Adrenal gland (tissue), 12 donors: ENCODE results near the gene KLHL12. TPM values are rescaled to one million over a fixed set of nuclear protein-coding genes. Genes with fewer than 3 reads are reported as not detected.
A peak's percentile ranks its signal among the peaks of the same experiment; 100 is the strongest.

ENCODE experiments used
- DNase-seq, 7 donors: peaks; one replicate each; pipeline ENCODE4 v3.0.0-alpha.2; 2019 to 2020
- H3K27ac ChIP-seq, 5 donors: fragments of 200-600 bp; sonication (generic) in 4 of 5; 1 replicate in 3 of 5; 2 replicates in 2 of 5; pipeline versions ENCODE4 v1.5.1 to v1.8.0; 2016 to 2020; ENCODE audit warnings: mild to moderate bottlenecking in 1 of 5
- H3K27me3 ChIP-seq: fragments of 200-600 bp; 2 replicates; pipeline ENCODE4 v1.8.0; 2021
- H3K36me3 ChIP-seq, 2 donors: fragments of 200-600 bp; replicated peaks in 1 of 2; 1 replicate in 1 of 2; 2 replicates in 1 of 2; pipeline versions ENCODE4 v1.5.1 to v1.8.0; 2018 to 2022
- H3K4me1 ChIP-seq, 2 donors: fragments of 200-600 bp; replicated peaks in 1 of 2; 1 replicate in 1 of 2; 2 replicates in 1 of 2; pipeline versions ENCODE4 v1.5.1 to v1.8.0; 2018 to 2021
- H3K4me3 ChIP-seq, 4 donors: fragments of 200-600 bp; sonication (generic) in 3 of 4; one replicate each; pipeline ENCODE4 v1.5.1; 2016 to 2018
- H3K9me3 ChIP-seq, 3 donors: fragments of 200-600 bp; sonication (generic) in 1 of 3; replicated peaks in 1 of 3; 1 replicate in 2 of 3; 2 replicates in 1 of 3; pipeline versions ENCODE4 v1.5.1 to v1.8.0; 2016 to 2021
- CTCF ChIP-seq, 6 experiments: fragments of 450-650 bp in 4 of 6; fragments of 200-600 bp in 2 of 6; sonication (generic) in 1 of 6; IDR thresholded peaks; 1 replicate in 5 of 6; 2 replicates in 1 of 6; pipeline versions ENCODE4 v1.5.1 to v1.8.0; 2016 to 2021; ENCODE audit warnings: antibody characterized with exemption in 6 of 6, mild to moderate bottlenecking in 2 of 6, moderate library complexity in 1 of 6
- POLR2A ChIP-seq, 2 donors: fragments of 450-650 bp; IDR thresholded peaks; one replicate each; pipeline ENCODE4 v1.6.1; 2017; ENCODE audit warnings: antibody characterized with exemption in 2 of 2, mild to moderate bottlenecking in 2 of 2, moderate library complexity in 1 of 2
- WGBS, 4 donors: extraction: QIAGEN DNeasy Blood & Tissue Kit in 2 of 4; methylation state at CpG; one replicate each; pipeline versions ENCODE4 v1.1.5 to v1.1.7; 2013 to 2017; 5-methylcytosine and 5-hydroxymethylcytosine counted together
- intact Hi-C, 2 donors: fragments of 100-400 bp; cut with DNase I; formaldehyde crosslinking; loops; one replicate each; pipeline versions ENCODE4 v1.14.1 to v1.15.0; 2022 to 2023
- polyA plus RNA-seq, 3 donors: library from polyadenylated mRNA; stranded (reverse); fragments of 200-250 nt in 2 of 3; fragments of 350-450 nt in 1 of 3; fragmentation: Illumina TruSeq in 1 of 3; extraction: RNeasy Lipid Tissue Mini Kit (QIAGEN cat#74804) in 1 of 3; gene quantifications; one replicate each; pipeline ENCODE4 v1.2.3, GENCODE V29; 2013 to 2014
- total RNA-seq, 9 donors: library from RNA; depleted of rRNA in 4 of 9; stranded (reverse); fragments of >200 nt in 4 of 9; fragments of 120-200 nt in 1 of 9; fragmentation: NEBNext Ultra II Directional in 1 of 9; extraction: Animal tissue kit (Norgen Biotek cat#: 25700) in 1 of 9; gene quantifications; one replicate each; pipeline versions ENCODE4 v1.1.0 to v1.2.4, GENCODE V29; 2013 to 2023
- donor health status: healthy with polysubstance abuse.
- donor health status: Bipolar disorder and iron deficiency.
- donor health status: DM: yes; HTN: yes; CAD: no.
- donor health status: DM: no; HTN: no; CAD: no.
- donor health status: DM: no; HTN: no; CAD: no.
- donor health status: DM: yes; HTN: yes; CAD: no.

KLHL12 gene
- total and polyA plus RNA-seq, 12 donors = 12.2 to 41.9 (median 26.7) TPM

GRCh38 chr1:202951437-202951836, 24.4 kb upstream of the KLHL12 start:
- no peak for TF ChIP-seq CTCF (IDR thresholded peaks at IDR 0.05)
- no peak for TF ChIP-seq POLR2A (IDR thresholded peaks at IDR 0.05)
- Histone ChIP-seq H3K27ac (peak overlapping the region in 2 of 5 donors; percentile 20 to 71), H3K36me3 (peaks cover 0 to 44% of the 10 kb centered on the region in 2 donors), H3K4me1 (peaks cover 3 to 55% of the 10 kb centered on the region in 2 donors), H3K27me3 (no peaks in the 10 kb centered on the region), H3K9me3 (no peaks in the 10 kb centered on the region), H3K4me3 (no peak overlapping the region)
- intact Hi-C loops = no loop called here
- 54 to 67% (median 59%) methylated on average over 2 of the region's 2 CpGs for WGBS, 4 donors
- no peak for DNase-seq

DNA sequence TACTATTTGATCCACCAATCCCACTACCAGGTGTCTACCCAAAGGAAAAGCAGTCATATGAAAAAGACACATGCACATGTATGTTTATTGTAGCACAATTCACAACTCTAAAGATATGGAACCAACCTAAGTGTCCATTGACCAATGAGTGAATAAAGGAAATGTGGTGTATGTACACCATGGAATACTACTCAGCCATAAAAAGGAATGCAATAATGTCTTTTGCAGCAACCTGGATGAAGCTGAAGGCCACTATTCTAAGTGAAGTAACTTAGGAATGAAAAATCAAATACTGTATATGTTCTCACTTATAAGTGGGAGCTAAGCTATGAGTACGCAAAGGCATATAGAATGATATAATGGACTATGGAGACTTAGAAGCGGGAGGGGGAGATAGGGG, 18.4 kb upstream of the KLHL12 start:
- WGBS, 4 donors = 94 to 99% (median 98%) methylated on average over 2 of the region's 2 CpGs
- TF ChIP-seq CTCF (IDR thresholded peaks at IDR 0.05) (no peak), POLR2A (IDR thresholded peaks at IDR 0.05) (no peak)
- H3K4me3 ChIP-seq = no peak overlapping the region
- H3K27ac ChIP-seq = no peak overlapping the region
- DNase-seq = no peak
- intact Hi-C loops = no loop called here
- no peaks in the 10 kb centered on the region for H3K27me3 ChIP-seq
- H3K36me3 ChIP-seq = peaks cover 0 to 96% of the 10 kb centered on the region in 2 donors
- H3K9me3 ChIP-seq = no peaks in the 10 kb centered on the region
- no peaks in the 10 kb centered on the region for H3K4me1 ChIP-seq

DNA sequence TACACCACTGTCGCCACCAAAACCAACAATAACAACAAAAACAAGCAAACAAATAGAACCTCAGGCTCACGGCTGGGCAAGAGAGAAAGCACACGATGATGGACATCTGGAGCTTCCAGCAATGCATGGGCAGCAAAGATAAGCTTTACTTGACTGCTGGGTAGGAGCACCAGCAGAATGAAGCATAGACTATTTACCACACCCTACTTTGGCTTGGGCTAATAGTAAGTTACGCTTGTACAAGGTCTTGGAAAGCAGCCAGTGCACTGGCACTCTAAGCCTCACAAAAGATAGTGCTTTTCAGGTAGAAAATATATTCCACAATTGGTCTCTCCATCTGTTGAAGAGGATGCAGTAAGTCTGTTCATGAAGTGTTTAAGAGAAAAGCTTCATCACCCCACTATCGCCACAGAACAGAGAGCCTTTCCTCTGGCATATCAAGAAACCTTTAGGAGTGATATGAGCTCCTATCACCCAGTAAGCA, 17.4 kb upstream of the KLHL12 start:
- H3K4me1 ChIP-seq = no peaks in the 10 kb centered on the region
- intact Hi-C loops = no loop called here
- H3K9me3 ChIP-seq = no peaks in the 10 kb centered on the region
- peaks cover 0 to 90% of the 10 kb centered on the region in 2 donors for H3K36me3 ChIP-seq
- DNase-seq = no peak
- H3K4me3 ChIP-seq = no peak overlapping the region
- TF ChIP-seq POLR2A (IDR thresholded peaks at IDR 0.05) (no peak), CTCF (IDR thresholded peaks at IDR 0.05) (no peak)
- no peak overlapping the region for H3K27ac ChIP-seq
- H3K27me3 ChIP-seq = no peaks in the 10 kb centered on the region
- 84 to 90% (median 88%) methylated on average over 5 of the region's 5 CpGs for WGBS, 4 donors

GRCh38 chr1:202942426-202942825, 15.4 kb upstream of the KLHL12 start:
- TF ChIP-seq POLR2A (IDR thresholded peaks at IDR 0.05) (no peak), CTCF (IDR thresholded peaks at IDR 0.05) (no peak)
- peaks cover 0 to 72% of the 10 kb centered on the region in 2 donors for H3K36me3 ChIP-seq
- DNase-seq = no peak

More at GRCh38 chr1:202942426-202942825, 15.4 kb upstream of the KLHL12 start:
- Histone ChIP-seq H3K27ac (no peak overlapping the region), H3K4me3 (no peak overlapping the region), H3K4me1 (no peaks in the 10 kb centered on the region), H3K9me3 (no peaks in the 10 kb centered on the region), H3K27me3 (no peaks in the 10 kb centered on the region)
- WGBS, 4 donors = 81 to 97% (median 88%) methylated on average over 1 of the region's 1 CpG
- intact Hi-C loops = no loop called here
